GM12801 (cell line): Measurements from ENCODE around the gene SNRPD1.

Experiments used
- TF ChIP-seq, protein P1 (sequence below): IDR thresholded peaks from one replicate; pipeline ENCODE4 v1.5.1; 2011; ENCODE audit warnings: control low read depth; ENCODE audit not compliant: insufficient read length; ENCODE audit errors: extremely low read depth

The SNRPD1 gene

DNA sequence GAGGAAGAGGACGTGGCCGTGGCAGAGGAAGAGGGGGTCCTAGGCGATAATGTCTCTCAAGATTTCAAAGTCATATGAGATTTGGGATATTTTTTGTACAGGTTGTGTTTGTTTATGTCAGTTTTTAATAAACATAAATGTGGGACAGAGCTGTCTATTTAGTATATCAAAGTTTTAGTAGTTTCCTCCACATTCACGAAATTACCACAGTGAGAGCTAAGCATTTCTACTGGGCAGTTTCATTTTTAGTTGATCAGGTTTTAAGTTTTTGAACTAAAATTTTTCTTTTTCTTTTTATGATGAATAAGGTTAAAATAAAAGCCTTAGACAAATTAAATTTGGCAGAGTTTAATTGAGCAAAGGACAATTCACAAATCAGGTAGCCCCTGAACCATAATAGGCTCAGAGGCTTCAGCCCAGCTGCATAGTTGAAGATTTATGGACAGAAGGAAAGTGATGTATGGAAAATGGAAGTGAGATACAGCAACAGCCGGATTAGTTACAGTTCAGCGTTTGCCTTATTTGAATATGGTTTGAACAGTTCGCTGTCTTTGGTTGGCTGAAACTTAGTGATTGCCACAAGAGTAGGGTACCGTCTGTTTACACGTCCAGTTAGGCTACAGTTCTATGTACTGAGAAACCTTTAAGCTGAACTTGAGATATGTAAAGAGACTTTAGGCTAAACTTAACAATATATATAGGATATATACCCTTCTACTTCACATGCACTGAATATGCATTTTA, 17.1 kb downstream of the SNRPD1 start:
- TF ChIP-seq, protein P1, sequence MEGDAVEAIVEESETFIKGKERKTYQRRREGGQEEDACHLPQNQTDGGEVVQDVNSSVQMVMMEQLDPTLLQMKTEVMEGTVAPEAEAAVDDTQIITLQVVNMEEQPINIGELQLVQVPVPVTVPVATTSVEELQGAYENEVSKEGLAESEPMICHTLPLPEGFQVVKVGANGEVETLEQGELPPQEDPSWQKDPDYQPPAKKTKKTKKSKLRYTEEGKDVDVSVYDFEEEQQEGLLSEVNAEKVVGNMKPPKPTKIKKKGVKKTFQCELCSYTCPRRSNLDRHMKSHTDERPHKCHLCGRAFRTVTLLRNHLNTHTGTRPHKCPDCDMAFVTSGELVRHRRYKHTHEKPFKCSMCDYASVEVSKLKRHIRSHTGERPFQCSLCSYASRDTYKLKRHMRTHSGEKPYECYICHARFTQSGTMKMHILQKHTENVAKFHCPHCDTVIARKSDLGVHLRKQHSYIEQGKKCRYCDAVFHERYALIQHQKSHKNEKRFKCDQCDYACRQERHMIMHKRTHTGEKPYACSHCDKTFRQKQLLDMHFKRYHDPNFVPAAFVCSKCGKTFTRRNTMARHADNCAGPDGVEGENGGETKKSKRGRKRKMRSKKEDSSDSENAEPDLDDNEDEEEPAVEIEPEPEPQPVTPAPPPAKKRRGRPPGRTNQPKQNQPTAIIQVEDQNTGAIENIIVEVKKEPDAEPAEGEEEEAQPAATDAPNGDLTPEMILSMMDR: no peak

DNA sequence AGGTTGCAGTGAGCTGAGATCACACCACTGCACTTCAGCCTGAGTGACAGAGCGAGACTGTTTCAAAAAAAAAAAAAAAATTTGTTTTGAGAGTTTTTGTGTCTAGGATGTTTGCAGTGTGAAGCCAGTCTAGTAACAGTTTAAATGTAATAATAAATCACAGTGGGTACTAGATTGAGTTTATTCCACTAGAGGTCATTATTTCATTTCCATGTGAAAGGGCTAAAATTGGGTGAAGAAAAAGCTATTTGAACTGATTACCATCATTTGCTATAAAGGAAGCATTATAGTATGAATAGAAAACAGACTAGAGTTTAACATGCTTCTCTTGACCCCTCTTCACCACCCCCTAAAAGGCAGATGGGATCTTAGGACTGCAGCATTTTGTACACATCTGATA, 20.3 kb downstream of the SNRPD1 start:
- TF ChIP-seq, protein P1: no peak

- TF ChIP-seq, protein P1: no peak
Measured at GRCh38 chr18:21634588-21635199, 22.6 kb downstream of the SNRPD1 start.

DNA sequence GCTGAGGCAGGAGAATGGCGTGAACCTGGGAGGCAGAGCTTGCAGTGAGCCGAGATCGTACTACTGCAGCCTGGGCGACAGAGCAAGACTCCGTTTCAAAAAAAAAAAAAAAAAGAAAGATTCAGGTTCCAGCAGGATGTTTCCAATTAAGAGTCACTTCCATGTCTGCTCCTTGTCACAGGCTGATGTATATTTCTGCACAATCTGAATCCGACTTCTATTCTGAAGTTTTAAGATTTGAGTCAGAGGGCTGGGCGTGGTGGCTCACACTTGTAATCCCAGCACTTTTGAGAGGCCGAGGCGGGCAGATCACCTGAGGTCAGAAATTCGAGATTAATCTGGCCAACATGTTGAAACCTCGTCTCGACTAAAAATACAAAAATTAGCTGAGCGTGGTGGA, 24.7 kb downstream of the SNRPD1 start:
- TF ChIP-seq, protein P1: no peak

- TF ChIP-seq, protein P1: no peak
Measured at GRCh38 chr18:21638822-21639221, 26.7 kb downstream of the SNRPD1 start.

- TF ChIP-seq, protein P1: no peak
Measured at GRCh38 chr18:21650311-21650710, 38.2 kb downstream of the SNRPD1 start.

GRCh38 chr18:21652073-21652472, 40.0 kb downstream of the SNRPD1 start:
- TF ChIP-seq, protein P1: no peak
